HCT116 (cell line): ENCODE measurements around the gene TFPT. TPM values are rescaled to one million over a fixed set of nuclear protein-coding genes. Genes with fewer than 3 reads are reported as not detected.

ENCODE experiments used
- ATAC-seq: fragments of 200-7000 bp; cut with Tn5 transposase; 2 replicates; pipeline ENCODE4 v1.9.1; 2020; ENCODE audit warnings: mild to moderate bottlenecking, moderate library complexity
- BruUV-seq: library from RNA; stranded (reverse); fragments of 400-500 nt; replicated peaks from 2 replicates; lab custom pipeline; 2021; lab: Mats Ljungman, UMichigan
- CTCF ChIA-PET: fragments of 300-600 bp; sonication (Branson Sonifier 250); formaldehyde crosslinking; loops from one replicate; lab custom pipeline; 2021; ENCODE audit warnings: antibody characterized with exemption; lab: Charles Lee
- POLR2A ChIA-PET: fragments of 300-600, 350-600 bp; sonication (Branson Sonifier 250); formaldehyde crosslinking; loops from one replicate; lab custom pipeline; 2021; ENCODE audit warnings: antibody characterized with exemption; lab: Charles Lee
- RAD21 ChIA-PET, 2 experiments: fragments of 300-600 bp; sonication (Branson Sonifier 250); formaldehyde crosslinking; loops; one replicate each; lab custom pipeline; 2023; ENCODE audit warnings: low total read pairs in 2 of 2; ENCODE audit not compliant: uncharacterized antibody in 2 of 2, unreplicated experiment in 2 of 2, low non-redundant PET in 1 of 2; lab: Charles Lee
- DNase-seq: peaks from one replicate; pipeline ENCODE4 v3.0.0-alpha.2; 2010; ENCODE audit warnings: low read depth, low spot score
- H2AFZ ChIP-seq: fragments of 200-600 bp; shearing (Covaris generic), sonication (generic); 2 replicates; pipeline ENCODE4 v1.6.1; 2017; ENCODE audit warnings: low read depth, mixed run types, mixed read lengths, antibody characterized with exemption, low read length; ENCODE audit not compliant: poor library complexity, severe bottlenecking
- H3K27ac ChIP-seq: 2 replicates; pipeline ENCODE4 v1.5.1; 2012; ENCODE audit warnings: low read depth, low read length
- H3K27me3 ChIP-seq: fragments of 200-600 bp; sonication (generic); 2 replicates; pipeline ENCODE4 v1.6.1; 2016; ENCODE audit warnings: mixed run types, low read length, mixed read lengths; ENCODE audit not compliant: insufficient read depth
- H3K36me3 ChIP-seq, 2 experiments: fragments of 200-500 bp in 1 of 2; fragments of 200-600 bp in 1 of 2; sonication (Bioruptor generic) in 1 of 2; sonication (generic) in 1 of 2; 2 replicates each; pipeline versions ENCODE4 v1.5.1 to v1.6.1; 2014 to 2016; ENCODE audit warnings: low read length in 2 of 2, inconsistent platforms in 1 of 2, mixed read lengths in 1 of 2, mixed run types in 1 of 2; ENCODE audit not compliant: insufficient read depth in 2 of 2, control insufficient read depth in 1 of 2
- H3K4me1 ChIP-seq, 2 experiments: fragments of 200-600 bp in 1 of 2; sonication (generic) in 1 of 2; 2 replicates each; pipeline versions ENCODE4 v1.5.1 to v1.6.1; 2012 to 2017; ENCODE audit warnings: low read length in 2 of 2, inconsistent platforms in 1 of 2, mild to moderate bottlenecking in 1 of 2, mixed read lengths in 1 of 2, mixed run types in 1 of 2, moderate library complexity in 1 of 2; ENCODE audit not compliant: insufficient read depth in 2 of 2, control insufficient read depth in 1 of 2
- H3K4me2 ChIP-seq: fragments of 200-600 bp; sonication (generic); 2 replicates; pipeline ENCODE4 v1.6.1; 2017; ENCODE audit warnings: mixed run types, low read length, mixed read lengths
- H3K4me3 ChIP-seq, 2 experiments: fragments of 200-600 bp in 1 of 2; sonication (generic) in 1 of 2; replicated peaks in 1 of 2; 2 replicates each; pipeline ENCODE4 v1.5.1; 2011 to 2016; ENCODE audit warnings: low read length in 2 of 2, control low read depth in 1 of 2, low read depth in 1 of 2, mild to moderate bottlenecking in 1 of 2, mixed read lengths in 1 of 2, mixed run types in 1 of 2
- H3K79me2 ChIP-seq: fragments of 200-600 bp; sonication (generic); 2 replicates; pipeline ENCODE4 v1.6.1; 2017; ENCODE audit warnings: mild to moderate bottlenecking, mixed run types, low read length, moderate library complexity, mixed read lengths; ENCODE audit not compliant: insufficient read depth
- H3K9ac ChIP-seq: fragments of 200-600 bp; sonication (generic); 2 replicates; pipeline ENCODE4 v1.6.1; 2016; ENCODE audit warnings: low read length, mixed read lengths
- H3K9me2 ChIP-seq: fragments of 200-600 bp; sonication (generic), shearing (Covaris generic); 2 replicates; pipeline ENCODE4 v1.6.1; 2017; ENCODE audit warnings: mixed run types, mild to moderate bottlenecking, moderate library complexity; ENCODE audit not compliant: insufficient read depth
- H3K9me3 ChIP-seq, 2 experiments: fragments of 200-500 bp in 1 of 2; fragments of 200-600 bp in 1 of 2; sonication (Bioruptor generic) in 1 of 2; sonication (generic) in 1 of 2; 2 replicates each; pipeline ENCODE4 v1.6.1; 2014 to 2017; ENCODE audit warnings: low read length in 2 of 2, mixed read lengths in 2 of 2, inconsistent platforms in 1 of 2, low read depth in 1 of 2, mild to moderate bottlenecking in 1 of 2, mixed run types in 1 of 2, moderate library complexity in 1 of 2; ENCODE audit not compliant: control insufficient read depth in 1 of 2, insufficient read depth in 1 of 2
- H4K20me1 ChIP-seq: fragments of 200-600 bp; sonication (generic), shearing (Covaris generic); 2 replicates; pipeline ENCODE4 v1.6.1; 2017; ENCODE audit warnings: mixed run types, mild to moderate bottlenecking, moderate library complexity; ENCODE audit not compliant: insufficient read depth
- CBX3 ChIP-seq: IDR thresholded peaks from 2 replicates; pipeline ENCODE4 v1.6.1; 2012; ENCODE audit warnings: low read depth
- CEBPB ChIP-seq: IDR thresholded peaks from 2 replicates; pipeline ENCODE4 v1.6.1; 2012; ENCODE audit warnings: low read depth
- JUND ChIP-seq: IDR thresholded peaks from 2 replicates; pipeline ENCODE4 v1.6.1; 2012
- POLR2A ChIP-seq: IDR thresholded peaks from 2 replicates; pipeline ENCODE4 v1.7.0; 2011; ENCODE audit warnings: borderline replicate concordance; ENCODE audit not compliant: insufficient read depth, insufficient read length; ENCODE audit errors: extremely low read depth
- POLR2AphosphoS5 ChIP-seq: IDR thresholded peaks from 2 replicates; pipeline ENCODE4 v1.6.1; 2011; ENCODE audit warnings: mild to moderate bottlenecking, low read depth, low read length, moderate library complexity
- SP1 ChIP-seq: IDR thresholded peaks from 2 replicates; pipeline ENCODE4 v1.6.1; 2012; ENCODE audit warnings: low read depth
- SRF ChIP-seq: IDR thresholded peaks from 2 replicates; pipeline ENCODE4 v1.6.1; 2012; ENCODE audit warnings: low read depth
- intact Hi-C: fragments of 100-400 bp; cut with micrococcal nuclease; formaldehyde crosslinking; loops from 2 replicates; pipeline ENCODE4 v1.10.0; 2022
- total RNA-seq: library from RNA; stranded (reverse); gene quantifications from one replicate; pipeline ENCODE4 v1.2.1, GENCODE V29; 2021; ENCODE audit not compliant: unreplicated experiment
- TF ChIP-seq, protein P1 (sequence below): IDR thresholded peaks from 2 replicates; pipeline ENCODE4 v1.6.1; 2012; ENCODE audit warnings: low read depth
- TF ChIP-seq, protein P2 (sequence below): IDR thresholded peaks from 2 replicates; pipeline ENCODE4 v1.6.1; 2012

TFPT gene
- total RNA-seq, 1 experiment from 2014 or later = 7.1 TPM

DNA sequence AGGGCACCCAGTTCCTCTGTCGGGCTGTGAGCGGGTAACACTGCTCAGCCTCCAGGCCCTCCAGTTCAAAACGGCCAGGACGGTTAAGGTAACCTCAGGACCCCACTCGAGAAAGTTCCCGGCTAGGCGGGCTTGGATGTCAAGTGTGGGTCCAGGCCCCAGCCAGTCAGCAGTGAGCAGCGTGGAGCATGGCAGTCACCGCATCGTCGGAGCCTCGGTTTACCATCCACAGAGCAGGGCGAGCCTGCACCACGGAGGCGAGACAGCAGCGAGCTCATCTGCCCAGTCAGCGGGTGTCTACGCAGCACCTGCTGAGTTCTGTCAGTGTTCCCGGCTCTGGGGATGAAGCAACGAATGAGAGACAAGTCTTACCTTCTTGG is 14.2 kb upstream of the TFPT start:
- Histone ChIP-seq H3K4me1 (peaks cover 5 to 6% of the 10 kb centered on the region in 2 experiments; a peak in 2 of 4 replicates), H3K36me3 (peaks cover 22 to 31% of the 10 kb centered on the region in 2 experiments; a peak in 3 of 4 replicates), H3K9me3 (no peaks in the 10 kb centered on the region), H2AFZ (no peak overlapping the region), H3K27me3 (no peaks in the 10 kb centered on the region), H3K9ac (no peak overlapping the region), H4K20me1 (no peaks in the 10 kb centered on the region), H3K4me3 (no peak overlapping the region), H3K79me2 (no peaks in the 10 kb centered on the region), H3K9me2 (no peaks in the 10 kb centered on the region), H3K4me2 (no peak overlapping the region), H3K27ac (no peak overlapping the region)
- TF ChIP-seq POLR2AphosphoS5 = no peak
- no peak for TF ChIP-seq JUND
- TF ChIP-seq, protein P1, sequence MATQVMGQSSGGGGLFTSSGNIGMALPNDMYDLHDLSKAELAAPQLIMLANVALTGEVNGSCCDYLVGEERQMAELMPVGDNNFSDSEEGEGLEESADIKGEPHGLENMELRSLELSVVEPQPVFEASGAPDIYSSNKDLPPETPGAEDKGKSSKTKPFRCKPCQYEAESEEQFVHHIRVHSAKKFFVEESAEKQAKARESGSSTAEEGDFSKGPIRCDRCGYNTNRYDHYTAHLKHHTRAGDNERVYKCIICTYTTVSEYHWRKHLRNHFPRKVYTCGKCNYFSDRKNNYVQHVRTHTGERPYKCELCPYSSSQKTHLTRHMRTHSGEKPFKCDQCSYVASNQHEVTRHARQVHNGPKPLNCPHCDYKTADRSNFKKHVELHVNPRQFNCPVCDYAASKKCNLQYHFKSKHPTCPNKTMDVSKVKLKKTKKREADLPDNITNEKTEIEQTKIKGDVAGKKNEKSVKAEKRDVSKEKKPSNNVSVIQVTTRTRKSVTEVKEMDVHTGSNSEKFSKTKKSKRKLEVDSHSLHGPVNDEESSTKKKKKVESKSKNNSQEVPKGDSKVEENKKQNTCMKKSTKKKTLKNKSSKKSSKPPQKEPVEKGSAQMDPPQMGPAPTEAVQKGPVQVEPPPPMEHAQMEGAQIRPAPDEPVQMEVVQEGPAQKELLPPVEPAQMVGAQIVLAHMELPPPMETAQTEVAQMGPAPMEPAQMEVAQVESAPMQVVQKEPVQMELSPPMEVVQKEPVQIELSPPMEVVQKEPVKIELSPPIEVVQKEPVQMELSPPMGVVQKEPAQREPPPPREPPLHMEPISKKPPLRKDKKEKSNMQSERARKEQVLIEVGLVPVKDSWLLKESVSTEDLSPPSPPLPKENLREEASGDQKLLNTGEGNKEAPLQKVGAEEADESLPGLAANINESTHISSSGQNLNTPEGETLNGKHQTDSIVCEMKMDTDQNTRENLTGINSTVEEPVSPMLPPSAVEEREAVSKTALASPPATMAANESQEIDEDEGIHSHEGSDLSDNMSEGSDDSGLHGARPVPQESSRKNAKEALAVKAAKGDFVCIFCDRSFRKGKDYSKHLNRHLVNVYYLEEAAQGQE = no peak
- TF ChIP-seq CBX3 = no peak
- no peak for TF ChIP-seq SRF
- TF ChIP-seq POLR2A = no peak
- TF ChIP-seq, protein P2, sequence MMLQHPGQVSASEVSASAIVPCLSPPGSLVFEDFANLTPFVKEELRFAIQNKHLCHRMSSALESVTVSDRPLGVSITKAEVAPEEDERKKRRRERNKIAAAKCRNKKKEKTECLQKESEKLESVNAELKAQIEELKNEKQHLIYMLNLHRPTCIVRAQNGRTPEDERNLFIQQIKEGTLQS = no peak
- TF ChIP-seq SP1 = no peak
- no peak for TF ChIP-seq CEBPB
- no TSS peak for BruUV-seq
- ChIA-PET CTCF (no interaction called here), RAD21 (no interaction called here), POLR2A (no interaction called here)
- intact Hi-C loops = no loop called here
- no peak for ATAC-seq
- DNase-seq = no peak
